GM23248 (cell line): ENCODE data around the gene TMEM106A. TPM values are rescaled to one million over a fixed set of nuclear protein-coding genes. Genes with fewer than 3 reads are reported as not detected.
"Not testable (repeated sequence)": the region's sequence is repeated elsewhere in the genome, so short reads cannot be mapped to it uniquely, and the experiment has no call there.

Experiments
- DNase-seq: peaks from one replicate; pipeline ENCODE4 v3.0.0-alpha.2; 2015
- H2AFZ ChIP-seq: fragments of 200-600 bp; sonication (generic); 2 replicates; pipeline ENCODE4 v1.6.1; 2016; ENCODE audit warnings: antibody characterized with exemption
- H3F3A ChIP-seq: fragments of 200-600 bp; sonication (generic); 2 replicates; pipeline ENCODE4 v1.6.1; 2016; ENCODE audit warnings: mild to moderate bottlenecking, antibody characterized with exemption, mixed run types; ENCODE audit not compliant: insufficient read depth
- H3K27ac ChIP-seq: fragments of 200-600 bp; sonication (generic); 2 replicates; pipeline ENCODE4 v1.5.1; 2016; ENCODE audit warnings: mild to moderate bottlenecking
- H3K27me3 ChIP-seq: fragments of 200-600 bp; sonication (generic); replicated peaks from 2 replicates; pipeline ENCODE4 v1.6.1; 2016; ENCODE audit warnings: mild to moderate bottlenecking; ENCODE audit not compliant: insufficient read depth
- H3K36me3 ChIP-seq: fragments of 200-600 bp; sonication (generic); 2 replicates; pipeline ENCODE4 v1.6.1; 2016; ENCODE audit warnings: low read depth, mild to moderate bottlenecking
- H3K4me1 ChIP-seq: fragments of 200-600 bp; sonication (generic); 2 replicates; pipeline ENCODE4 v1.6.1; 2016; ENCODE audit warnings: mild to moderate bottlenecking; ENCODE audit not compliant: insufficient read depth
- H3K4me2 ChIP-seq: fragments of 200-600 bp; sonication (generic); one replicate; pipeline ENCODE4 v1.6.1; 2016; ENCODE audit warnings: mild to moderate bottlenecking; ENCODE audit not compliant: unreplicated experiment
- H3K4me3 ChIP-seq: fragments of 200-600 bp; sonication (generic); 2 replicates; pipeline ENCODE4 v1.5.1; 2016; ENCODE audit warnings: mild to moderate bottlenecking
- H3K79me2 ChIP-seq: fragments of 200-600 bp; sonication (generic); 2 replicates; pipeline ENCODE4 v1.6.1; 2016; ENCODE audit warnings: mild to moderate bottlenecking; ENCODE audit not compliant: insufficient read depth
- H3K9ac ChIP-seq: fragments of 200-600 bp; sonication (generic); 2 replicates; pipeline ENCODE4 v1.6.1; 2016; ENCODE audit warnings: mild to moderate bottlenecking
- H3K9me2 ChIP-seq: fragments of 200-600 bp; sonication (generic); 2 replicates; pipeline ENCODE4 v1.6.1; 2016; ENCODE audit warnings: mixed run types, mild to moderate bottlenecking, moderate library complexity; ENCODE audit not compliant: insufficient read depth
- H3K9me3 ChIP-seq: fragments of 200-600 bp; sonication (generic); one replicate; pipeline ENCODE4 v1.6.1; 2017; ENCODE audit warnings: low read depth
- H4K20me1 ChIP-seq: fragments of 200-600 bp; sonication (generic); 2 replicates; pipeline ENCODE4 v1.6.0; 2016; ENCODE audit not compliant: insufficient read depth
- EZH2 ChIP-seq: fragments of 200-600 bp; sonication (generic); IDR thresholded peaks from 2 replicates; pipeline ENCODE4 v1.6.1; 2018; ENCODE audit warnings: antibody characterized with exemption, mild to moderate bottlenecking; ENCODE audit not compliant: insufficient read depth, poor library complexity, severe bottlenecking
- EZH2phosphoT487 ChIP-seq: fragments of 200-600 bp; sonication (generic); IDR thresholded peaks from 2 replicates; pipeline ENCODE4 v1.6.1; 2018; ENCODE audit warnings: antibody characterized with exemption, moderate library complexity, mild to moderate bottlenecking, low read depth; ENCODE audit not compliant: insufficient read depth
- WGBS, 2 experiments: methylation state at CpG; one replicate each; pipeline ENCODE4 v1.1.6; 2015 to 2017; ENCODE audit warnings: low lambda C conversion rate in 2 of 2, low coverage in 1 of 2; ENCODE audit errors: missing lambda C conversion rate in 2 of 2; 5-methylcytosine and 5-hydroxymethylcytosine counted together
- in situ Hi-C: fragments of 300-500 bp; cut with MboI; formaldehyde crosslinking; loops from 2 replicates; pipeline ENCODE4 v1.15.0; 2020
- polyA plus RNA-seq: library from polyadenylated mRNA; unstranded; fragments of >200 nt; fragmentation: Nextera tagmentation; extraction: Ambion mirVana; gene quantifications from 2 replicates; pipeline ENCODE4 v1.2.1, GENCODE V29; 2016
- total RNA-seq: library from RNA; depleted of rRNA; stranded (reverse); fragments of >200 nt; shearing (Covaris generic); gene quantifications from 2 replicates; pipeline ENCODE4 v1.2.3, GENCODE V29; 2014

TMEM106A gene
- total and polyA plus RNA-seq, 2 experiments from 2014 or later, result 5.9 to 10.2 TPM

GRCh38 chr17:43200127-43200526 is 11.5 kb upstream of the TMEM106A start:
- TF ChIP-seq EZH2phosphoT487, result no peak
- no peak for TF ChIP-seq EZH2
- no peaks in the 10 kb centered on the region for H3K4me1 ChIP-seq
- WGBS, 2 experiments, result 94 to 99% methylated on average over 4 of the region's 4 CpGs
- no peak overlapping the region for H3K4me2 ChIP-seq
- no peaks in the 10 kb centered on the region for H3K79me2 ChIP-seq
- H3K36me3 ChIP-seq, result peaks cover 83% of the 10 kb centered on the region
- H3F3A ChIP-seq, result peaks cover 17% of the 10 kb centered on the region; the same call in 1 of the 2 replicates
- H3K27me3 ChIP-seq, result no peaks in the 10 kb centered on the region
- no peak overlapping the region for H2AFZ ChIP-seq
- no peak overlapping the region for H3K4me3 ChIP-seq
- no peaks in the 10 kb centered on the region for H3K9me2 ChIP-seq
- no peak overlapping the region for H3K27ac ChIP-seq
- no peaks in the 10 kb centered on the region for H4K20me1 ChIP-seq
- no peak overlapping the region for H3K9ac ChIP-seq
- no peaks in the 10 kb centered on the region for H3K9me3 ChIP-seq
- no peak for DNase-seq
- in situ Hi-C loops, result no loop called here

GRCh38 chr17:43203013-43203412 is 8.7 kb upstream of the TMEM106A start:
- 99% methylated on average over 3 of the region's 3 CpGs for WGBS, 2 experiments
- H3K9me3 ChIP-seq, H3K4me3 ChIP-seq, H3K4me1 ChIP-seq, H2AFZ ChIP-seq, H3K79me2 ChIP-seq, in situ Hi-C loops, H3K4me2 ChIP-seq, H4K20me1 ChIP-seq, H3K9me2 ChIP-seq, H3K9ac ChIP-seq, H3K27ac ChIP-seq, DNase-seq, H3K27me3 ChIP-seq: not testable (repeated sequence)
- H3F3A ChIP-seq, result peaks cover 19% of the 10 kb centered on the region
- peaks cover 74% of the 10 kb centered on the region for H3K36me3 ChIP-seq

GRCh38 chr17:43210576-43210975 is 1.1 kb upstream of the TMEM106A start:
- peaks cover 27% of the 10 kb centered on the region for H3K4me1 ChIP-seq
- no peaks in the 10 kb centered on the region for H4K20me1 ChIP-seq
- peaks cover 11% of the 10 kb centered on the region; the same call in 1 of the 2 replicates for H3K79me2 ChIP-seq
- H3K27me3 ChIP-seq, result no peaks in the 10 kb centered on the region
- WGBS, 2 experiments, result 48 to 49% methylated on average over 3 of the region's 3 CpGs
- DNase-seq, result no peak
- H3K4me2 ChIP-seq, result peak overlapping the region; percentile 77
- H3K9me2 ChIP-seq, result no peaks in the 10 kb centered on the region
- peak overlapping the region; percentile 70 for H2AFZ ChIP-seq
- H3F3A ChIP-seq, result peaks cover 36% of the 10 kb centered on the region
- H3K27ac ChIP-seq, result peak overlapping the region; percentile 83
- peak overlapping the region; percentile 85 for H3K9ac ChIP-seq
- H3K4me3 ChIP-seq, result peak overlapping the region; percentile 75; the same call in 1 of the 2 replicates
- TF ChIP-seq EZH2phosphoT487, result no peak
- no peak for TF ChIP-seq EZH2
- H3K36me3 ChIP-seq, result peaks cover 24% of the 10 kb centered on the region
- in situ Hi-C loops, result loop anchor here (10.0 kb wide), 1 partner anchor 104 kb away; no protein-coding TSS in a partner anchor
- no peaks in the 10 kb centered on the region for H3K9me3 ChIP-seq

- peaks cover 36% of the 10 kb centered on the region for H3F3A ChIP-seq
- no peaks in the 10 kb centered on the region for H3K27me3 ChIP-seq
- H3K9ac ChIP-seq, result peak overlapping the region; percentile 85
- peaks cover 27% of the 10 kb centered on the region for H3K4me1 ChIP-seq
- 32 to 33% methylated on average over 2 of the region's 2 CpGs for WGBS, 2 experiments
- H3K9me3 ChIP-seq, result no peaks in the 10 kb centered on the region
- DNase-seq, result peak; percentile 17
- TF ChIP-seq EZH2phosphoT487 (no peak), EZH2 (no peak)
- H3K27ac ChIP-seq, result peak overlapping the region; percentile 83
- H4K20me1 ChIP-seq, result no peaks in the 10 kb centered on the region
- in situ Hi-C loops, result loop anchor here (10.0 kb wide), 1 partner anchor 104 kb away; no protein-coding TSS in a partner anchor
- H3K4me2 ChIP-seq, result peak overlapping the region; percentile 77
- peak overlapping the region; percentile 70 for H2AFZ ChIP-seq
- H3K4me3 ChIP-seq, result peak overlapping the region; percentile 75
- peaks cover 27% of the 10 kb centered on the region for H3K36me3 ChIP-seq
- no peaks in the 10 kb centered on the region for H3K9me2 ChIP-seq
- H3K79me2 ChIP-seq, result peaks cover 11% of the 10 kb centered on the region; the same call in 1 of the 2 replicates
These were observed 574 bp upstream of the TMEM106A start for GRCh38 chr17:43211123-43211479.
